ENCODE measurements around the gene EYA4.
"Not testable (repeated sequence)": the region's sequence is repeated elsewhere in the genome, so short reads cannot be mapped to it uniquely, and the experiment has no call there.

EYA4 gene

GRCh38 chr6:133350928-133351327 lies 109.8 kb downstream of the EYA4 start:
- DNase-seq (ENCODE audit: low read depth in 2 of 2), result no peak

- no peak for DNase-seq (ENCODE audit: low read depth in 2 of 2)
Observed at GRCh38 chr6:133352046-133352445, 110.9 kb downstream of the EYA4 start.

- no peak for DNase-seq (ENCODE audit: low read depth in 2 of 2)
Observed at GRCh38 chr6:133353061-133353460, 111.9 kb downstream of the EYA4 start.

GRCh38 chr6:133355922-133356321 lies 114.8 kb downstream of the EYA4 start:
- DNase-seq (ENCODE audit: low read depth in 2 of 2), result no peak

- no peak for DNase-seq (ENCODE audit: low read depth in 2 of 2)
Observed at GRCh38 chr6:133358574-133359150, 117.5 kb downstream of the EYA4 start.

- DNase-seq (ENCODE audit: low read depth in 2 of 2), result no peak
Observed at GRCh38 chr6:133359256-133359655, 118.1 kb downstream of the EYA4 start.

GRCh38 chr6:133359760-133360159 lies 118.6 kb downstream of the EYA4 start:
- no peak for DNase-seq (ENCODE audit: low read depth in 2 of 2)

- DNase-seq (ENCODE audit: low read depth in 2 of 2), result no peak
Observed at GRCh38 chr6:133360194-133360593, 119.0 kb downstream of the EYA4 start.

GRCh38 chr6:133362813-133363212 lies 121.7 kb downstream of the EYA4 start:
- no peak for DNase-seq (ENCODE audit: low read depth in 2 of 2)

GRCh38 chr6:133368664-133369063 lies 127.5 kb downstream of the EYA4 start:
- DNase-seq (ENCODE audit: low read depth in 2 of 2), result no peak

GRCh38 chr6:133369773-133370272 lies 128.7 kb downstream of the EYA4 start:
- DNase-seq (ENCODE audit: low read depth in 2 of 2), result no peak

GRCh38 chr6:133376743-133377142 lies 135.6 kb downstream of the EYA4 start:
- DNase-seq (ENCODE audit: low read depth in 2 of 2), result no peak

GRCh38 chr6:133377219-133377618 lies 136.1 kb downstream of the EYA4 start:
- DNase-seq (ENCODE audit: low read depth in 2 of 2), result no peak

GRCh38 chr6:133380047-133380446 lies 138.9 kb downstream of the EYA4 start:
- DNase-seq (ENCODE audit: low read depth in 2 of 2), result no peak

GRCh38 chr6:133380723-133381122 lies 139.6 kb downstream of the EYA4 start:
- no peak for DNase-seq (ENCODE audit: low read depth in 2 of 2)

- no peak for DNase-seq (ENCODE audit: low read depth in 2 of 2)
Observed at GRCh38 chr6:133388731-133389130, 147.6 kb downstream of the EYA4 start.

GRCh38 chr6:133390168-133390567 lies 149.0 kb downstream of the EYA4 start:
- DNase-seq (ENCODE audit: low read depth in 2 of 2), result no peak

GRCh38 chr6:133392015-133392414 lies 150.9 kb downstream of the EYA4 start:
- DNase-seq (ENCODE audit: low read depth in 2 of 2), result no peak

- DNase-seq (ENCODE audit: low read depth in 2 of 2), result no peak
Observed at GRCh38 chr6:133392641-133393040, 151.5 kb downstream of the EYA4 start.

- DNase-seq (ENCODE audit: low read depth in 2 of 2), result no peak
Observed at GRCh38 chr6:133393891-133394290, 152.7 kb downstream of the EYA4 start.

GRCh38 chr6:133394630-133395029 lies 153.5 kb downstream of the EYA4 start:
- DNase-seq (ENCODE audit: low read depth in 2 of 2), result no peak

- no peak for DNase-seq (ENCODE audit: low read depth in 2 of 2)
Observed at GRCh38 chr6:133396233-133396983, 155.3 kb downstream of the EYA4 start.

- no peak for DNase-seq (ENCODE audit: low read depth in 2 of 2)
Observed at GRCh38 chr6:133396984-133397348, 155.8 kb downstream of the EYA4 start.

GRCh38 chr6:133397601-133398000 lies 156.4 kb downstream of the EYA4 start:
- not testable (repeated sequence) for DNase-seq (ENCODE audit: low read depth in 2 of 2)
